Gastroesophageal sphincter (tissue), 3 donors: ENCODE measurements around the gene FAXDC2.

Experiments used
- CTCF ChIP-seq, 4 experiments: fragments of 200-600 bp in 2 of 4; fragments of 450-650 bp in 2 of 4; sonication (generic) in 1 of 4; IDR thresholded peaks; one replicate each; pipeline ENCODE4 v1.5.1; 2017 to 2019; ENCODE audit warnings: antibody characterized with exemption in 4 of 4, mild to moderate bottlenecking in 2 of 4, moderate library complexity in 2 of 4
- EP300 ChIP-seq: sonication (generic); formaldehyde crosslinking; IDR thresholded peaks from one replicate; pipeline ENCODE4 v1.6.1; 2017; ENCODE audit warnings: antibody characterized with exemption, mild to moderate bottlenecking
- POLR2A ChIP-seq, 2 donors: fragments of 450-650 bp; IDR thresholded peaks; one replicate each; pipeline ENCODE4 v1.6.1; 2017; ENCODE audit warnings: antibody characterized with exemption in 2 of 2, mild to moderate bottlenecking in 2 of 2, moderate library complexity in 1 of 2
- POLR2AphosphoS5 ChIP-seq: sonication (generic); formaldehyde crosslinking; IDR thresholded peaks from one replicate; pipeline ENCODE4 v1.6.1; 2017; ENCODE audit warnings: antibody characterized with exemption

GRCh38 chr5:154786414-154786813, 64.0 kb downstream of the FAXDC2 start:
- TF ChIP-seq CTCF (IDR thresholded peaks at IDR 0.05), result no peak
- TF ChIP-seq POLR2A (IDR thresholded peaks at IDR 0.05), result no peak
- no peak for TF ChIP-seq EP300
- TF ChIP-seq POLR2AphosphoS5, result no peak
